Liver (tissue), 9 donors: ENCODE data around the gene ZDHHC9. TPM values are rescaled to one million over a fixed set of nuclear protein-coding genes. Genes with fewer than 3 reads are reported as not detected.

Source experiments
- DNase-seq: peaks from one replicate; pipeline ENCODE4 v3.0.0-alpha.2; 2017; ENCODE audit warnings: low spot score
- H3K27ac ChIP-seq, 2 donors: one replicate each; pipeline ENCODE4 v1.7.0; 2013; ENCODE audit warnings: inconsistent platforms in 2 of 2, low read length in 2 of 2, control low read depth in 1 of 2, low read depth in 1 of 2, mild to moderate bottlenecking in 1 of 2
- H3K27me3 ChIP-seq, 4 donors: one replicate each; pipeline versions ENCODE4 v1.6.1 to v1.7.0; 2013; ENCODE audit warnings: low read length in 3 of 4, inconsistent platforms in 1 of 4, mild to moderate bottlenecking in 1 of 4, moderate library complexity in 1 of 4; ENCODE audit not compliant: control insufficient read depth in 4 of 4, insufficient read depth in 4 of 4
- H3K36me3 ChIP-seq, 4 donors: one replicate each; pipeline versions ENCODE4 v1.6.1 to v1.7.0; 2013; ENCODE audit warnings: low read length in 3 of 4, mild to moderate bottlenecking in 3 of 4, low read depth in 1 of 4, moderate library complexity in 1 of 4; ENCODE audit not compliant: control insufficient read depth in 4 of 4, insufficient read depth in 3 of 4
- H3K4me1 ChIP-seq, 4 donors: one replicate each; pipeline versions ENCODE4 v1.6.1 to v1.7.0; 2013; ENCODE audit warnings: low read length in 3 of 4, mild to moderate bottlenecking in 3 of 4, moderate library complexity in 1 of 4; ENCODE audit not compliant: control insufficient read depth in 4 of 4, insufficient read depth in 4 of 4
- H3K4me3 ChIP-seq, 3 donors: one replicate each; pipeline versions ENCODE4 v1.6.1 to v1.7.0; 2013; ENCODE audit warnings: low read length in 3 of 3, control low read depth in 1 of 3, low read depth in 1 of 3, mild to moderate bottlenecking in 1 of 3
- H3K9ac ChIP-seq, 2 donors: one replicate each; pipeline ENCODE4 v1.7.0; 2013; ENCODE audit warnings: low read length in 2 of 2, mild to moderate bottlenecking in 2 of 2, moderate library complexity in 2 of 2, control low read depth in 1 of 2, low read depth in 1 of 2
- H3K9me3 ChIP-seq, 4 donors: one replicate each; pipeline versions ENCODE4 v1.6.1 to v1.7.0; 2013; ENCODE audit warnings: low read length in 3 of 4; ENCODE audit not compliant: control insufficient read depth in 4 of 4
- ATF3 ChIP-seq: IDR thresholded peaks from 2 replicates; pipeline ENCODE4 v1.6.1; 2016; ENCODE audit warnings: antibody characterized with exemption
- CTCF ChIP-seq: fragments of 150-350 bp; IDR thresholded peaks from 2 replicates; pipeline ENCODE4 v1.5.1; 2017; ENCODE audit warnings: improper control_type of control experiment, low read depth, low read length; ENCODE audit not compliant: missing input control
- EGR1 ChIP-seq, 2 donors: IDR thresholded peaks; 2 replicates each; pipeline ENCODE4 v1.6.1; 2016 to 2018; ENCODE audit warnings: antibody characterized with exemption in 2 of 2, low read depth in 2 of 2
- FOXA1 ChIP-seq: IDR thresholded peaks from 2 replicates; pipeline ENCODE4 v1.6.1; 2016; ENCODE audit warnings: antibody characterized with exemption
- FOXA2 ChIP-seq: IDR thresholded peaks from 2 replicates; pipeline ENCODE4 v1.6.1; 2016; ENCODE audit warnings: antibody characterized with exemption
- GABPA ChIP-seq, 2 donors: IDR thresholded peaks in 1 of 2; conservative IDR thresholded peaks in 1 of 2; 2 replicates each; pipeline ENCODE4 v1.6.1; 2016; ENCODE audit warnings: antibody characterized with exemption in 2 of 2, mild to moderate bottlenecking in 1 of 2, moderate library complexity in 1 of 2
- HNF4A ChIP-seq, 2 donors: conservative IDR thresholded peaks; 2 replicates each; pipeline ENCODE4 v1.6.1; 2016; ENCODE audit warnings: antibody characterized with exemption in 2 of 2, mild to moderate bottlenecking in 2 of 2
- HNF4G ChIP-seq: IDR thresholded peaks from 2 replicates; pipeline ENCODE4 v1.6.1; 2016; ENCODE audit warnings: antibody characterized with exemption
- JUND ChIP-seq, 2 donors: IDR thresholded peaks; 2 replicates each; pipeline ENCODE4 v1.6.1; 2016; ENCODE audit warnings: antibody characterized with exemption in 2 of 2
- MAX ChIP-seq: IDR thresholded peaks from 2 replicates; pipeline ENCODE4 v1.6.1; 2016; ENCODE audit warnings: antibody characterized with exemption
- NR2F2 ChIP-seq: IDR thresholded peaks from 2 replicates; pipeline ENCODE4 v1.6.1; 2016; ENCODE audit warnings: antibody characterized with exemption
- RAD21 ChIP-seq, 2 donors: IDR thresholded peaks; 2 replicates each; pipeline ENCODE4 v1.6.1; 2016; ENCODE audit warnings: antibody characterized with exemption in 2 of 2, mild to moderate bottlenecking in 2 of 2
- REST ChIP-seq: IDR thresholded peaks from 2 replicates; pipeline ENCODE4 v1.6.1; 2016; ENCODE audit warnings: antibody characterized with exemption, mild to moderate bottlenecking
- RXRA ChIP-seq, 2 donors: IDR thresholded peaks; 2 replicates each; pipeline ENCODE4 v1.6.1; 2017 to 2018; ENCODE audit warnings: antibody characterized with exemption in 2 of 2, mild to moderate bottlenecking in 1 of 2
- SP1 ChIP-seq: IDR thresholded peaks from 2 replicates; pipeline ENCODE4 v1.6.1; 2018; ENCODE audit warnings: antibody characterized with exemption, mild to moderate bottlenecking
- TAF1 ChIP-seq: conservative IDR thresholded peaks from 2 replicates; pipeline ENCODE4 v1.6.1; 2016; ENCODE audit warnings: antibody characterized with exemption, mild to moderate bottlenecking
- YY1 ChIP-seq: IDR thresholded peaks from 2 replicates; pipeline ENCODE4 v1.6.1; 2016; ENCODE audit warnings: antibody characterized with exemption, mild to moderate bottlenecking
- WGBS: extraction: QIAGEN DNeasy Blood & Tissue Kit; methylation state at CpG from one replicate; pipeline ENCODE4 v1.1.7; 2013; 5-methylcytosine and 5-hydroxymethylcytosine counted together
- polyA plus RNA-seq, 2 donors: library from polyadenylated mRNA; stranded (reverse) in 1 of 2; unstranded in 1 of 2; fragments of 200-250 nt in 1 of 2; fragments of >200 nt in 1 of 2; fragmentation: Nextera tagmentation in 1 of 2; extraction: Ambion mirVana in 1 of 2; gene quantifications; one replicate each; pipeline versions ENCODE4 v1.2.1 to v1.2.3, GENCODE V29; 2013 to 2015
- total RNA-seq, 2 donors: library from RNA; depleted of rRNA; stranded (reverse); fragments of >200 nt; gene quantifications; one replicate each; pipeline ENCODE4 v1.2.3, GENCODE V29; 2014
- TF ChIP-seq, protein P1 (sequence below): IDR thresholded peaks from 2 replicates; pipeline ENCODE4 v1.6.1; 2016; ENCODE audit warnings: antibody characterized with exemption
- donor health status: healthy.
- donor health status: healthy.
- donor health status: healthy.
- donor health status: healthy.
- donor health status: healthy.

ZDHHC9 gene
- total and polyA plus RNA-seq, 4 donors, result 10.2 to 26.8 (median 24.3) TPM

GRCh38 chrX:129787336-129788055, 56.2 kb downstream of the ZDHHC9 start (continued):
- TF ChIP-seq REST, result no peak
- no peak for TF ChIP-seq SP1
- TF ChIP-seq ATF3, result no peak

DNA sequence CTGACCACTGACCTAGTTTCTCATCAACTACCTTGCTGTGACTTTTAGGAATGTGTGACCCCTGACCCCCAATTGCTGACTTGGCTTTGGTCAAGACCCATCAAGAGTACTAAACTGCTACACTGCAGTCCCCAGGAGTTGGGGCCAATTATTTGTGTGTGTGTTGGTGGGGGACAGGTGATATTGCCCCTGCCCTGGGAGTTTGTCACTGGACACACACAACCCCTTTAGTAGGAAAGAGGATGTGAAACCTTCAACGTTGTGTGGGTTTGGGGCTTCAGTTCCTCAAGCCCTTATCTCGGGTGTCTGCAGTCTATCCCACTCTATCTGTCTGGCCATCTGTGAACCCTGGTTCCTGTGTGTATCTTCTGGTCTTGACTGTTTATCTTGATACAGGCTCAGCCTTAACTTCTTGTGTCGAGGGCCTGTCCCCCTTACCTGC, 57.5 kb downstream of the ZDHHC9 start:
- DNase-seq, result no peak
- H3K9me3 ChIP-seq, result no peaks in the 10 kb centered on the region
- TF ChIP-seq RAD21 (IDR thresholded peaks at IDR 0.05) (no peak), GABPA (IDR thresholded peaks at IDR 0.05 in 1 of 2, conservative IDR thresholded peaks at IDR 0.05 in 1 of 2) (no peak), NR2F2 (no peak), REST (no peak), SP1 (no peak), FOXA2 (no peak), JUND (IDR thresholded peaks at IDR 0.05) (no peak), YY1 (no peak), EGR1 (IDR thresholded peaks at IDR 0.05; ENCODE audit: low read depth in 2 of 2) (no peak), CTCF (no peak), HNF4G (no peak), MAX (no peak), TAF1 (no peak), HNF4A (conservative IDR thresholded peaks at IDR 0.05) (no peak), FOXA1 (no peak), ATF3 (no peak), RXRA (IDR thresholded peaks at IDR 0.05) (no peak)
- TF ChIP-seq, protein P1, sequence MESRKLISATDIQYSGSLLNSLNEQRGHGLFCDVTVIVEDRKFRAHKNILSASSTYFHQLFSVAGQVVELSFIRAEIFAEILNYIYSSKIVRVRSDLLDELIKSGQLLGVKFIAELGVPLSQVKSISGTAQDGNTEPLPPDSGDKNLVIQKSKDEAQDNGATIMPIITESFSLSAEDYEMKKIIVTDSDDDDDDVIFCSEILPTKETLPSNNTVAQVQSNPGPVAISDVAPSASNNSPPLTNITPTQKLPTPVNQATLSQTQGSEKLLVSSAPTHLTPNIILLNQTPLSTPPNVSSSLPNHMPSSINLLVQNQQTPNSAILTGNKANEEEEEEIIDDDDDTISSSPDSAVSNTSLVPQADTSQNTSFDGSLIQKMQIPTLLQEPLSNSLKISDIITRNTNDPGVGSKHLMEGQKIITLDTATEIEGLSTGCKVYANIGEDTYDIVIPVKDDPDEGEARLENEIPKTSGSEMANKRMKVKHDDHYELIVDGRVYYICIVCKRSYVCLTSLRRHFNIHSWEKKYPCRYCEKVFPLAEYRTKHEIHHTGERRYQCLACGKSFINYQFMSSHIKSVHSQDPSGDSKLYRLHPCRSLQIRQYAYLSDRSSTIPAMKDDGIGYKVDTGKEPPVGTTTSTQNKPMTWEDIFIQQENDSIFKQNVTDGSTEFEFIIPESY, result no peak
- 75% methylated on average over 3 of the region's 3 CpGs for WGBS
- H3K4me3 ChIP-seq, result no peak overlapping the region
- no peaks in the 10 kb centered on the region for H3K4me1 ChIP-seq
- H3K9ac ChIP-seq, result no peak overlapping the region
- H3K36me3 ChIP-seq, result no peaks in the 10 kb centered on the region
- no peak overlapping the region for H3K27ac ChIP-seq
- no peaks in the 10 kb centered on the region for H3K27me3 ChIP-seq
